Stimulated activated CD8-positive, alpha-beta memory T cell treated with anti-CD3 and anti-CD28 coated beads, Interleukin-12 subunit alpha, Interleukin-12 subunit beta, amount 100 ng/mL, for 24 hours (primary cell): ENCODE measurements around the gene NEK1.
"Not testable (repeated sequence)": the region's sequence is repeated elsewhere in the genome, so short reads cannot be mapped to it uniquely, and the experiment has no call there.

Experiments
- DNase-seq: peaks from one replicate; pipeline ENCODE4 v3.0.0-alpha.2; 2020; ENCODE audit errors: extremely low read depth

NEK1 gene

DNA sequence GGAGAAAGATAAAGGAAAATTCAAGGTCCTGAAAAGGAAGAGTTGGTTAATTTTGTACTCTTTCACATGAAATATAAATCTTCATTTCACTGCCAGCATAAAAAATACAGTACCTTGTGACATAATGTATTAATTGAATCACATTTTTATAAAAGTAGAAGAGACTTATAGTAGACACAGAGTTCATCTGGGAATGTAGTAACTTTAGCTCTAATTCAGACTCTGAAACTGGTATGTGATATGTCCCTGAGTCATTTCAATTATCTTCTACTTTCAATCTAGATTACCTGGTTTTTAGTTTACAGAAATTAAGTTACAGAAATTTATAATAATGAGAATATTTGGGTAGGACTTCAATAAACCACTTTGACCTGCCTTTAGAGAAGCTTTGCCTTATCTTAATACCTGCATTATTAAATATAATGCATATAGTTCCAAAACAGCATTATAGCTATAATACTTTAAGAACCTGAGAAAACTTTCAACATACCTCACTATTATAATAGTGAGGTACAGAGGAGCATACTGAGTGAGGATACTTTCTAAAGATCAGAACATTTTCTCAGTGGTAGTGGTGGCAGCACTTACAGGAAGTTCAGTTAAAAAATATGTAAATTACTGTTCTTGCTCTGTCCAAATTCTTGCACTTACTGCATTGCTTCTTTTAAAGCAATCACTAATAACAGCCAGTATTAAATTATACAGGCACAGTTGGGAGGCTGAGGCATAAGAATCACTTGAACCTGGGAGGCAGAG, 11.2 kb downstream of the NEK1 start:
- DNase-seq, result no peak

DNA sequence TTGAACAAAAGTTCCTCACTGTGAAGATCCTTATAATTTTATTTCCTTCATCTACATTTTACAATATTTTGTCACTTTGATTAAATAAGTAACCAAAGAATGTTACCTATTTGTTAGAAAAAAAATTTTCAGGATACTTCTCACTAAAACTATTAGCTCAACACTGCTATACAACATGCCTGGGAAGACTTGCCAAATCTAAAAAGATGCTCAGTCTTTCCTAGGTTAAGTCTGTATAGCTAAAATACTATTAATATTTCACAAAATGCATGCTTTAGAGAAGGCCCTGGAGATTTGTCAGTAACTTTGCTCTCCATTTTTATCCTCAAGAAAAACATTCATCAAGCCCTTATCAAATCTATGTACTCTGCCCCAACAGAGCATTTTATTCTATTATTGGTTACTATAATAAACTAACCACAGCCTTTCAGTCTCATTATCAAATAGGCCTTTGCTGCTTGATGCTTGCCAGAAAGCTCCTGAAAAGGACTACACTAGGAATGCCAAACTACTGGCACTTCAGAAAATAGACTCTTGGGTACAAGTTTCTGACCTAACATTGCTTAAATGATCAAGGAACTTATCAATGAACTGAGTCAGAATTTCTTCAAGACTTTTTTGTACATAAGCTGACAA, 17.7 kb downstream of the NEK1 start:
- DNase-seq, result no peak

DNA sequence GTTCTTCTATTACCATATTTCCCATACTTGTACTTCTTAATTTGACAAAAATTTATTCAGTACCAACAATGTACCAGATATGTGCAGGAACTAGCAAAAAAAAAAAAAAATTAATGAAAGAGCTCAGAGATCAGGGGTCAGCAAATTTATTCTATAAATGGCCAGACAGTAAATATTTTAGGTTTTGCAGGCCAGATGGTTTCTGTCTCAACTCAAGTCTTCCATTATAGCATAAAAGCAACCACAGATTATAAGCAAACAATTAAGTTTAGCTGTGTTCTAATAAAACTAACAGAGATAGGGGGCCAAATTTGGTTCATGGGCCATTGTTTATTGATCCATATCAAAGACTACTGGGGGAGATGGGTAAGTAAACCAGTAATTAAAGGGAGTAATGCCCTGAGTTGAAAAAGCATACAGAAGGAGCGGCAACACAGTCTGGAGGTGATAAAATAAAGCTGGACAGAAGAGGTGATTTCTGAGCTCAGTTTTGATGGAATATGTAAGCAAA, 19.3 kb downstream of the NEK1 start:
- DNase-seq, result no peak

DNA sequence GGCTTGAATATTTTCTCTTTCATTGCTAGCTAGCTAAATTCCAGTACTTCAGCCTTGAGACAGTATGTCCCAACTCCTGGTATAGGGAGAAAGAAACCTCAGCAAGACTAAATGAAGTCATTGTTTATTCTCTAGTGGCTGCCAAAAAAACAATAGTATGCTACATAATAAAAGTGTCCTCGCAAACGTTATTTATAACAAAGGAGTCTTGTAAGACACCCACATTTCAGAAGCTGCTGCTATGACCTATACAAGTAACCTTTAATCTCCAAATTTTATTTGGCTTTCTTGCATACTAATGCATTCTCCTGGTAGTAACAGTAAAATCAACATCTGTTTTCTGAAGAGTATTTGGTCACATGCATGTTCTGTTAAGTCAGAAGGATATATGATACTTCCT, 28.8 kb downstream of the NEK1 start:
- no peak for DNase-seq

DNA sequence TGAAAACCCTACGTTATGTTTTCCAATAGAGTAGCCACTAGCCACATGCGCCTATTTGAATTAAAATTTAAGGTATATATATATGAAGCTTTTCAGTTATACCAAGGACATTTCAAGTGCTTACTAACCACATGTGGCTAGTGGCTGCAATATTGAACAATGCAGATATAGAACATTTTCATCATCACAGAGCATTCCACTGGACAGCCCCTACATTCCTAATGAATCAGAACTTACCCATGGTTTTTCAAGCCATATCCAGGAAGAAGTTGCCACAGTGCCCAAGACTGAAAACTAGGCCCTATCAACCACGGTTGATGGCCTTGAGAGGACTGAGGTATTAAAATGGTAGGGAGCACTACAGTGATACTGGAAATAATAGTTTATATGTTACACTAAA, 29.7 kb downstream of the NEK1 start:
- no peak for DNase-seq

DNA sequence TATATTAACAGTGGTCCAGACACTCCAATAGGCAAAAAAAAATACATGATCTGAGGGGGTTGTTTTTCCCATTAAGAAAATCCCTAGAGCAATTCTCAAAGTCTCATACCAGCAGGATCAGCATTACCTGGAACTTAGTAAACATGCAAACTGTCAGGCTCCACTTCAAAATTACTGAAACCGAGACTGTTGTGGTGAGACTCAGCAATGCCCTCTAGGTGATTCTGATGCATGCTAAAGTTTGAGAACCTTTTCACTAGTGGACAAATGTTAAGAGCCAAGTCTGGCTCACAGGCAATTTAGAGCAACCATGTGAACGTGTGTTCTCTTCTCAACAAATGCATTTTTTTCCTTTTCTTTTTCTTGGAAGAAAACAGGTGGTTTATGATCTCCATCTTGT, 30.2 kb downstream of the NEK1 start:
- no peak for DNase-seq

DNA sequence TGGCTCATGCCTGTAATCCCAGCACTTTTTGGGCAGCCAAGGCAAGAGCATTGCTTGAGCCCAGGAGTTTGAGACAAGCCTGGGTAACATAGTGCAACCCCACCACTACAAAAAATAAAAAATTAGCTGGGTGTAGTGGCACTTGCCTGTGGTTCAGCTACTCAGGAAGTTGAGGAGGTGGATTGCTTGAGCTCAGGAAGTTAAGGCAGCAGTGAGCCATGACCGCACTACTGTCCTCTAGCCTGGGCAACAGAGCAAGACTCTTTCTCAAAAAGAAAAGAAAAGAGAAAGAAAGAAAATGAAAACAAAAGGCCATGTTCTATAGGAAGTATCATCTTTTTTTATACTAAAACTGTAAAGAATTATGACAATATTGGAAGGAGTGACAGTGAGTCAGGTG, 38.5 kb downstream of the NEK1 start:
- DNase-seq, result no peak

DNA sequence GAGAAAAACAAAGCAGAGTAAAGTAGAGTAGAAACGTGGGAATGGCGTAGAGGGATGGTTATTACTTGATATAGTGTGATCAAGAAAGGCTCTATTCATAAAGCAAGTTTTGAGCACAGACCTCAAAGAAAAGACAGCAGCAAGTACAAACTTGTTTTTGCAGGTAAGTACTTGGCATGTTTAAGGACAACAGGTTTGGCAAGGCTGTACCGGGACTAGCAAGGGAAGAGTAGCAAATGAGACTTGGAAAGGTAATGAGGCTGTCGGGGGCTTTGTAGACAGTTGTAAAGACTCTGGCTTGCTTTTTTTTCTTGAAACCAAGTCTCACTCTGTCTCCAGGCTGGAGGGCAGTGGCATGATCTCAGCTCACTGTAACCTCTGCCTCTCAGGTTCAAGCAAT, 40.9 kb downstream of the NEK1 start:
- no peak for DNase-seq

DNA sequence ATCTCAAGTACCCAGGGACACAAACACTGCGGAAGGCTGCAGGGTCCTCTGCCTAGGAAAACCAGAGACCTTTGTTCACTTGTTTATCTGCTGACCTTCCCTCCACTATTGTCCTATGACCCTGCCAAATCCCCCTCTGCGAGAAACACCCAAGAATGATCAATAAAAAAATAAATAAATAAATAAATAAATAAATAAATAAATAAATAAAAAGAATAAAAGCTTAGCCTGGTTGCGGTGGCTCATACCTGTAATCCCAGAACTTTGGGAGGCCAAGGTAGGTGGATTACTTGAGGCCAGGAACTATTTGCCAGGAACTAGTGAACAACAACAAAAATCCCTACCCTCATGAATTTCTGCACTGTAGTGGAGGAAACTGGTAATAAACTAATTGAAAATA, 41.4 kb downstream of the NEK1 start:
- not testable (repeated sequence) for DNase-seq

DNA sequence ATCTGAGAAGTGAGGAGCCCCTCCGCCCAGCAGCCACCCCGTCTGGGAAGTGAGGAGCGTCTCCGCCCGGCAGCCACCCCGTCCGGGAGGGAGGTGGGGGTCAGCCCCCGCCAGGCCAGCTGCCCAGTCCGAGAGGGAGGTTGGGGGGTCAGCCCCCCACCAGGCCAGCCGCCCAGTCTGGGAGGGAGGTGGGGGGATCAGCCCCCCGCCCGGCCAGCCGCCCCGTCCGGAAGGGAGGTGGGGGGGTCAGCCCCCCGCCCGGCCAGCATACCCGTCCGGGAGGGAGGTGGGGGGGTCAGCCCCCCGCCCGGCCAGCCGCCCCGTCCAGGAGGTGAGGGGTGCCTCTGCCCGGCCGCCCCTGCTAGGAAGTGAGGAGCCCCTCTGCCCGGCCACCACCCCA, 42.1 kb downstream of the NEK1 start:
- DNase-seq, result not testable (repeated sequence)

DNA sequence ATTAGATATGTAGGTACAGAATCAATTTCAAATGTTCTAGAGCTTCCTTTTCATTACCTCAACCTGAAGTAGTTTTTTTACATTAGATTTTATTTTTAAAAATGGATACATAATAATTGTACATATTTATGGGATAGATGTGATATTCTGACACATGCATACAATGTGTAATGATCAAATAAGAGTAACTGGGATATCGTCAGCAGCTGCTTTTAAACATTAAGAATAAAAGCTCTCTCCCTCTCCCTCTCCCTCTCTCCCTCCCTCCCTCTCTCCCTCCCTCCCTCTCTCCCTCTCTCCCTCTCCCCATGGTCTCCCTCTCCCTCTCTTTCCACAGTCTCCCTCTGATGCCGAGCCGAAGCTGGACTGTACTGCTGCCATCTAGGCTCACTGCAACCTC, 43.2 kb downstream of the NEK1 start:
- DNase-seq, result not testable (repeated sequence)

DNA sequence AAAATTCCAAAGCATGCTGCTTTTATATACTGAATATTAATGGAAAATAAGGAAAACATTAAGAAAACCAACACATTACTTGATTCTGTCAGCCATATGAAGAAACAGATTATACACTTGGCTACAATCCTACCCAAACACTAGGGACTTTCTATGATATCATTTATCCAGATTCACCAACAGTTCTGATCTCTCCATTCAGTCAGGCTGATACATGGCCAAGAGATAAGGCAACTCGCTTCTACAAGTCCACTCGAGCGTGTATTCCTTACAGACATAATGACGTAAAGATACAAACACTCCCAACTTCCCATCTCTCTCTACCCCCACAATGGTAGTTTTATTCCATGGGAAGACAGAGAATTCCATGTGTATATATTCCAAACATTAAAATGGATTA, 44.5 kb downstream of the NEK1 start:
- DNase-seq, result no peak

DNA sequence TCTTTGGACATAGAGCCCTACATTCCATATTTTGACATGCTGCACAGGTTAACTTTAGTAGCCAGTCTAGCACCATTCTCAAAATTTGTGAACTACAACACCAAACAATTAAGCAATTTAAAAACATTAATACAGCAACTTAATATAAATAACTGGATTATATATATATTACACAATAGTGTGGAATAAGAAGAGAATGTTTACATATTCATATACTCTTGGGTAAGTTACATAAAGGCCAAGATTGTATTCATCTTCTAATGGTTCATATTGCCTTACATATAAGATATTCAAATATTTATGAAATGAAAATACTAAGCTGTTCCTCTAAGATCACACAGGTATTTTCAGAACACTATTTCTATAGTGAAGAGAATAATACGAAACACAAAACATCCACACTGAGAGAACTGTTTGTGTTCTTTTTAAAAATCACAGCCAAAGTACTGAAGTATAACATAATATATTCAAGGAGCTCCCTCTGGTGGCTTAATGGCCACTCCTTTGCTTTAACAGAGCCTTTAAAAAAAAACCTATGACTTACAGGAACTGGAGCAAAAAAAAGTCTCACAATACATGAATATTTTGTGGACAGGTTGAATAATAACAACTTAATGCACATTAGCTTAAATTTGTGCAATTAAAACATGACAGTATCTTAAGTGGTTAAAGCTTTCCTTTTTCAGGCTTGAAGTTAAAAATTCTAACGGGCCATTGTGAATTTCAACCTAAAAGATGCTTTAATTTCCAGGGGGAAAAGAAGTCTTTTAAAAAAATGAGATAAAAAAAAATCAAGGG, 46.2 kb downstream of the NEK1 start:
- no peak for DNase-seq

DNA sequence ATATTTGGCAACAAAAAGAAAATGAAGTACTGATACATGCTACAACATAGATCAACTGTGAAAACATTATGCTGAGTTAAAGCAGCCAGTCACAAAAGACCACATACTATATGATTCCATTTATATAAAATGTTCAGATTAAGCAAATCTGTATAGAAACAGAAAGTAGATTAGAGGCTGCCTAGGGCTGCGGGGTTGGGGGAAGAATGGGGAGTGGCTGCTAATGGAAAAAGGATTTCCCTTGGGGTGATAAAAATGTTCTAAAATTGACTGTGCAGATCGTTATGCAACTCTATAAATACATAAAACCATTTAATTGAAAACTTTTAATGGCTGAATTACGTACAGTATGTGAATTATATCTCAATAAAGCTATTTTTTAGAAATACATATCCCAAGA, 46.8 kb downstream of the NEK1 start:
- no peak for DNase-seq

DNA sequence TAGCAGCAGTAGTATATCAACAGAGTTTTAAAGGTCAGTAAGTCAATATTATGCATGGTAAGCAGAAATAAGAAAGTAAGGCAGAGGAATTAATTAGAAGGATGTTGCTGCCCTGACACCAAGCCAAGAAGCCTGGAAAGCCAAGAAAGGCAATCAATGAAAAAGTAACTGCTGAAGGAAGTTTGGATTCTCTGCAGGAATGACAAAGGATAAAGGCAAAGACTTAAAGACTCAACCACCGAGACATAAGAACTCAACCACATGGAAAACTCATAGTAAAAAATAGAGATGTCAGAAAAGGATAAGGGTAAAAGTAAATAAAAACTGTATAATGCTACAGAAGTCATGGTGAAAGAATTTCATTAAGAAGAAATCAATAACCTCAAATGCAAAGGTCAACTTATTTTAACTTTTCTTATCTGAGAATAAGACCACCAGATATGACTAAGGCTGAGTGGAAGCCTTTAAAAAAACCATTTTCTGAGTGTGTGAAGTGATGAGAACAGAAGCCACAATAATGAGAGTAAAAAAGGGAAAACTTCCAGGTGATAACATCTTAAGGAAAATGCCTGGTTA, 55.2 kb downstream of the NEK1 start:
- DNase-seq, result no peak

DNA sequence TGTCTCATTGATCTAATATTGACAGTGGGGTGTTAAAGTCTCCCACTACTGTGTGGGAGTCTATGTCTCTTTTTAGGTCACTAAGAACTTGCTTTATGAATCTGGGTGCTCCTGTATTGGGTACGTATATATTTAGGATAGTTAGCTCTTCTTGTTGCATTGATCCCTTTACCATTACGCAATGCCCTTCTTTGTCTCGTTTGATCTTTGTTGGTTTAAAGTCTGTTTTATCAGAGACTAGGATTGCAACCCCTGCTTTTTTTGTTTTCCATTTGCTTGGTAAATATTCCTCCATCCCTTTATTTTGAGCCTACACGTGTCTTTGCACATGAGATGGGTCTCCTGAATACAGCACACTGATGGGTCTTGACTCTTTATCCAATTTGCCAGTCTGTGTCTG, 65.8 kb downstream of the NEK1 start:
- DNase-seq, result not testable (repeated sequence)

DNA sequence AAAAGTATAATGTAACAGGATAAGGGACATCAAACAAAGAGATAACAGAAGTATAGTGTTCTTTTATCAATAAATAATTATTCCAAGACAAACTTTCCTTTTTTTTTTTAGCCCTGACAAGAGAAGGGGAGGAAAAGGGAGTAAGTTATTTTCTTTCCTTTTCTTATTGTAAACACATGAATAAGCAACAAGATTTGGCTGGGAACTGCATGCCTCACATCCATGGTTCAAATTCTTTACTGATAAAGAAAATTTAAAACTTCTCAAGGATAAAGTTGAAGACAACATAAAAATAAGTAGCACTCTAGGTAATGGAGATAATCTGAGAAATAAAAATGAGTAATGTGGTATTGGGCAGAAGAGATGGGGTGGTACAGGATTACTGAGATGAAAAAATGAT, 71.6 kb downstream of the NEK1 start:
- DNase-seq, result no peak

DNA sequence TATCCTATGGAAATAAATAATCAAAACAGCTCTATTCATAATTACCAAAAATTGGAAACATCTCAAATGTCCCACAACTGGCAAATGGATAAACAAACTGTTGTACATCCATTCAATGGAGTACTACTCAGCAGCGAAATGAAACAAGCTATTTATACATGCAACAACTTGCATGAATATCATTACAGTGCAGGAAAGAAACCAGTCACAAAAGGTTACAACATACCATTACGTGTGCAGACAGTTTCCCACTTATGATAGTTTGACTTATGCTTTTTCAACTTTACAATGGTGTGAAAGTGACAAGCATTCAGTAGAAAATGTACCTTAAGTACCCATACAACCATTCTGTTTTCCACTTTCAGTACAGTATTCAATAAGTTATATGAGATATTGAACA, 82.3 kb downstream of the NEK1 start:
- no peak for DNase-seq

DNA sequence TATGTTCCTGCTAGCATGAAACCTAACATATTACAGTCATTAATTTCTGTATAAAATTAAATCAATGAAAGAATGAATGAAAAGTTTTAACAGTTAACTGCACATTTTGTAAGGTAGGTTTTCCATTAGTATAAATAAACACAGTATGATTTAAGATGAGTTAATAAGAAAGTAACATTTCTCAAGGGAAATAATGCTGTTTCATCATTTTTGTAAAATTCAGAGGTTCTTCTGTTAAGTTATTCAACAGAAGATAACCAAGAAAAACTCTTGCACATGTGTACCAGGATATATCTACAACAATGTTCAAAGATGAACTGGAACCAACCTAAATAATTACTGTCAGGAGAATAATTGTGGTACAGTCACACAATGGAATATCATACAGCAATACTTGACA, 88.6 kb downstream of the NEK1 start:
- DNase-seq, result no peak

DNA sequence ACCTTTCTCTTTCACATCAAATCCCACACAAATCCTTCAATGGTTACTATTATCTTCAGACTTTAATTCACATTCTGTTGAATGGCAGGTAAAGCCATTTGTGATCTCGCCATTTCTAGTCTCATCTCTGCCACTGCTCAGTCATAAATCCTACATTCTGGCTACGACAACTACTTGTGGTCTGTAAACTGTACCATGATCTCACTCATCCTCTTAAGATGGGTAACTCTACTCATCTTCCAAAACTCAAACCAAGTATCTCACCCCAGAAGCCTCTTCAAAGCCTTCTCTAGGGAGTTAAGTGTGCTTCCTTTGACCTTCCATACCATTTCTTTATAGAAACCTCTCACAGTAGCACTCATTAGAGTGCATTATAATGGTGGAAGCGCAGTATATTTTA, 101.8 kb downstream of the NEK1 start:
- no peak for DNase-seq

DNA sequence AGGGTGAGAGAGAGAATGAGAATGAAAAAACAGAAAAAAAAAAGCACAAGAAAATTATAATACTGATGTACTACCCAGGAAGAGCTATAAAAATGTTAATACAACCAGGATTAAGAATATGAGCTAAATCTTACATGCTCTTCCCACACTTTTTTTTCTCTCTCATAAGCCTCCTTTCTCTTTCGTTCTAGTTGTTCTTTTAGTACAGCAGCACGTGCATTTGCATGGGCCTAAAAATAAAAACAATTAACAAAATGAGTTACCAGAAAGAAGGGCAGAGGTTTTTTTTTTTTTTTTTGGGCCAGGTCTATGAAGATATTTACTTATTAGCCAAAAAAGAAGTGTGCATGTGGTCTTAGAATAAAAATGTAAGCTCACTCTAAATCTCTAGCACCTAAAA, 105.5 kb downstream of the NEK1 start:
- DNase-seq, result no peak

DNA sequence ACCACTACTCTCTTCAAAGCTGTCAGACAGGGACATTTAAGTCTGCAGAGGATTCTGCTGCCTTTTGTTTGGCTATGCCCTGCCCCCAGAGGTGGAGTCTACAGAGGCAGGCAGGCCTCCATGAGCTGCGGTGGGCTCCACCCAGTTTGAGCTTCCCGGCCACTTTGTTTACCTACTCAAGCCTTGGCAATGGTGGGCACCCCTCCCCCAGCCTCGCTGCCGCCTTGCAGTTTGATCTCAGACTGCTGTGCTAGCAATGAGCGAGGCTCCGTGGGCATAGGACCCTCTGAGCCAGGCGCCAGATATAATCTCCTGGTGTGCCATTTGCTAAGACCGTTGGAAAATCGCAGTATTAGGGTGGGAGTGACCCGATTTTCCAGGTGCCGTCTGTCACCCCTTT, 112.5 kb downstream of the NEK1 start:
- not testable (repeated sequence) for DNase-seq
